ENCODE measurements around the gene HPGDS. TPM values are rescaled to one million over a fixed set of nuclear protein-coding genes. Genes with fewer than 3 reads are reported as not detected.
"Not testable (repeated sequence)": the region's sequence is repeated elsewhere in the genome, so short reads cannot be mapped to it uniquely, and the experiment has no call there.

Gene HPGDS
- total RNA-seq (1 to 10 TPM in 3 of 5 donors, under 1 TPM in 2; 0.47 to 1.3 (median 1.2) TPM), total RNA-seq (0 to 2.6 (median 0.25) reads per million in 29 experiments)
- total RNA-seq (2013): 0.39 TPM

DNA sequence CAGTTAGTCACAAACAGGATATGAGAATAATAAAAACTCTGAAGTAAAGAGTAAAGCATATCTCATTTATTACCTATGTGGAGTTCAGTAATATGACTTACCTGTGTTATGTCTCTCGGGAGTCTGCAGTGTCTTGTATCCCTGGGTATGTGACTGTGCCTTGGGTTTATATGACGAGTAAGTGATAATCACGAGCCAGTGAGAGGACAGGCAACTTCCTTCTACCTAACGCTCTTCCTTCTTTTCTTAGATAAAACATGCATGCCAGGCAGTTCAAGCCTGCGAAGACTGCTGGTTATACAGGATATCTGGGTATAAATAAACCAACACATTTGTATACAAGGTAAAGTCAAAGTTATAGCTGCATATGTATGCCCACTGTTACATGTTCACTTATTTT lies at the start of gene HPGDS:
Gene HPGDS, minus strand, starts transcription at position 143 of the 400 bp plus-strand sequence. CDS start 8,207 bp downstream, outside the sequence.
- ChIA-PET CTCF (no interaction called here), POLR2A (no interaction called here)
- no peak for ATAC-seq (replicated peaks in 1 of 4)
- H3K36me3 ChIP-seq (ENCODE audit: control insufficient read depth in 2 of 2, extremely low read depth in 1 of 2, insufficient read depth in 1 of 2, low read length in 1 of 2): no peaks in the 10 kb centered on the region
- Mint-ChIP-seq H3K27me3 (no peaks in the 10 kb centered on the region), H3K9me3 (no peaks in the 10 kb centered on the region), H3K36me3 (no peaks in the 10 kb centered on the region), H3K27ac (no peak within 1 kb of the TSS), H3K4me1 (peaks cover 18 to 31% (median 22%) of the 10 kb centered on the region in 3 donors), H3K4me3 (no peak within 1 kb of the TSS)
- no CpG with 5 or more reads among the region's 5 CpGs for WGBS (ENCODE audit: insufficient coverage)
- DNase-seq: no peak
- peaks cover 3 to 4% of the 10 kb centered on the region in 2 experiments for H3K4me1 ChIP-seq (ENCODE audit: control insufficient read depth in 1 of 2, extremely low read depth in 1 of 2, insufficient read depth in 2 of 2, low read length in 2 of 2)
- no peak within 1 kb of the TSS for H3K27ac ChIP-seq (ENCODE audit: low read length)
- no peak within 1 kb of the TSS for H3K4me3 ChIP-seq (ENCODE audit: control insufficient read depth in 1 of 2, extremely low read depth in 1 of 2, low read length in 1 of 2)
- H3K27me3 ChIP-seq (replicated peaks in 1 of 2; ENCODE audit: control insufficient read depth in 2 of 2, extremely low read depth in 1 of 2, insufficient read depth in 2 of 2, low read length in 1 of 2): no peaks in the 10 kb centered on the region
- H3K9me3 ChIP-seq: no peaks in the 10 kb centered on the region

DNA sequence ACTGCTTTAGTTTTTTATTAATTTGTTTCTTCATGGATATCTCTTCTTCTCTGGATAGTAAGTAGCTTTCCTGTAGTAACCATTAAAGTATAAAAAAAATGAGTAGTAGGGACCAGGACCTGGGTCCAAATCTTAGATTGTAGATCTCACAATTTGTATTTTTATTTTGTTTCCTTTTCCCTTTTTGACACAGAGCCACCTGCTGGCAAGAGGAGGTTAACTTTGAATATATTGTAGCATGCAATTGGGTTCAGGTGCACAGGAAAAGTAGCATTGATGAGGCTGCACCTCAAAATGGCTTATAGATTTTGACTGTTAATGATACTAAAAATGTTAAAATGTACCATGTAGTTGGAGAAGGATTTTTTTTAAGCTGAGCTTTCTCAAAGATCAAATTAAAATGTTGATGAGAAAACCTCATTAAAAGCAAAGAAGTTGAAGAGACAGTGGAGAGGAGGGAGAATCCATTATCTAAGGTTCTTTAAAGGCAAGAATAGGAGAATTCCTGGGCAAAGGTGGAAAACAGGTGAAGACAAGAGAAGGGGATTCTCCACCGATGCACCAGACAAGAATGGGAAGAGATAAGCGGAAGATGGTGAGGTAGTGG lies 48.3 kb upstream of the HPGDS start:
- DNase-seq: peak in 5 of 35 experiments; percentile 0 to 24 (median 10)
- no peaks in the 10 kb centered on the region for H3K36me3 ChIP-seq (ENCODE audit: control insufficient read depth in 2 of 2, extremely low read depth in 1 of 2, insufficient read depth in 1 of 2, low read length in 1 of 2)
- no peak overlapping the region for H3K27ac ChIP-seq (ENCODE audit: low read length)
- ChIA-PET POLR2A (no interaction called here), CTCF (interaction anchor here in 1 of 2 donors (0.5 to 1.3 kb wide), 2 partner anchors 18 to 27 kb away, joined by 3 to 5 read pairs; no protein-coding TSS in a partner anchor)
- Mint-ChIP-seq H3K27ac (no peak overlapping the region), H3K9me3 (no peaks in the 10 kb centered on the region), H3K4me3 (no peak overlapping the region), H3K27me3 (peaks cover 15 to 17% of the 10 kb centered on the region in 2 donors), H3K4me1 (no peaks in the 10 kb centered on the region), H3K36me3 (no peaks in the 10 kb centered on the region)
- H3K4me3 ChIP-seq (ENCODE audit: control insufficient read depth in 1 of 2, extremely low read depth in 1 of 2, low read length in 1 of 2): no peak overlapping the region
- H3K4me1 ChIP-seq (ENCODE audit: control insufficient read depth in 1 of 2, extremely low read depth in 1 of 2, insufficient read depth in 2 of 2, low read length in 2 of 2): no peaks in the 10 kb centered on the region
- no peaks in the 10 kb centered on the region for H3K27me3 ChIP-seq (replicated peaks in 1 of 2; ENCODE audit: control insufficient read depth in 2 of 2, extremely low read depth in 1 of 2, insufficient read depth in 2 of 2, low read length in 1 of 2)
- H3K9me3 ChIP-seq: no peaks in the 10 kb centered on the region
- 100% methylated on average over 2 of the region's 2 CpGs for WGBS (ENCODE audit: insufficient coverage)
- ATAC-seq (replicated peaks in 1 of 4): no peak

DNA sequence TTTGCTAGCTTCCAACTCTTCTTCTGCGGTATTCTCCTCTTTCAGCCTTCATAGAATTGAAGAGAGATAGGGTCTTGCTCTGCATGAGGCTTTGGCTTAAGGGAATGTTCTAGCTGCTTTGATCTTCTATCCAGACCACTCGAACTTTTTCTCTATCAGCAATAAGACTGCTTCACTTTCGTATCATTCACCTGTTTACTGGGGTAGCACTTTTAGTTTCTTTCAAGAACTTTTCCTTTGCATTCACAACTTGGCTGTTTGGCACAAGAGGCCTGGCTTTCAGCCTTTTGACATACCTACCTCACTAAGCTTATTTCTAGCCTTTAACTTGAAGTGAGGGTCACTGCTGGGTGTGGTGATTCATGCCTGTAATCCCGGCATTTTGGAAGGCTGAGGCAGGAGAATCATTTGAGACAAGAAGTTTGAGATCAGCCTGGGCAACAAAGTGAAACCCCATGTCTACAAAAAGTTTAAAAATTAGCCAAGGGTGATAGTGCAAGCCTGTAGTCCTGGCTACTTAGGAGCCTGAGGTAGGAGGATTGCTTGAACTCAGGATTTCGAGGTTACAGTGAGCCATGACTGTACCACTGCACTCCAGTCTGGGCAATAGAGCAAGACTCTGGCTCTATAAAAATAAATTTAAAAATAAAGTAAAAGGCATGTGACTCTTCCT lies 47.1 kb upstream of the HPGDS start:
- H3K4me3 ChIP-seq (ENCODE audit: control insufficient read depth in 1 of 2, extremely low read depth in 1 of 2, low read length in 1 of 2): no peak overlapping the region
- H3K9me3 ChIP-seq: no peaks in the 10 kb centered on the region
- Mint-ChIP-seq H3K27me3 (peaks cover 15 to 17% of the 10 kb centered on the region in 2 donors), H3K36me3 (no peaks in the 10 kb centered on the region), H3K9me3 (no peaks in the 10 kb centered on the region), H3K4me3 (no peak overlapping the region), H3K4me1 (no peaks in the 10 kb centered on the region), H3K27ac (no peak overlapping the region)
- 88% methylated on average over 1 of the region's 5 CpGs for WGBS (ENCODE audit: insufficient coverage)
- ATAC-seq (replicated peaks in 1 of 4) (no peak), DNase-seq (no peak)
- ChIA-PET POLR2A (no interaction called here), CTCF (interaction anchor here (1.0 to 1.3 kb wide), 3 partner anchors 11 to 87 kb away, joined by 3 to 4 read pairs (median 3); no protein-coding TSS in a partner anchor)
- no peaks in the 10 kb centered on the region for H3K27me3 ChIP-seq (replicated peaks in 1 of 2; ENCODE audit: control insufficient read depth in 2 of 2, extremely low read depth in 1 of 2, insufficient read depth in 2 of 2, low read length in 1 of 2)
- no peaks in the 10 kb centered on the region for H3K4me1 ChIP-seq (ENCODE audit: control insufficient read depth in 1 of 2, extremely low read depth in 1 of 2, insufficient read depth in 2 of 2, low read length in 2 of 2)
- no peak overlapping the region for H3K27ac ChIP-seq (ENCODE audit: low read length)
- no peaks in the 10 kb centered on the region for H3K36me3 ChIP-seq (ENCODE audit: control insufficient read depth in 2 of 2, extremely low read depth in 1 of 2, insufficient read depth in 1 of 2, low read length in 1 of 2)

DNA sequence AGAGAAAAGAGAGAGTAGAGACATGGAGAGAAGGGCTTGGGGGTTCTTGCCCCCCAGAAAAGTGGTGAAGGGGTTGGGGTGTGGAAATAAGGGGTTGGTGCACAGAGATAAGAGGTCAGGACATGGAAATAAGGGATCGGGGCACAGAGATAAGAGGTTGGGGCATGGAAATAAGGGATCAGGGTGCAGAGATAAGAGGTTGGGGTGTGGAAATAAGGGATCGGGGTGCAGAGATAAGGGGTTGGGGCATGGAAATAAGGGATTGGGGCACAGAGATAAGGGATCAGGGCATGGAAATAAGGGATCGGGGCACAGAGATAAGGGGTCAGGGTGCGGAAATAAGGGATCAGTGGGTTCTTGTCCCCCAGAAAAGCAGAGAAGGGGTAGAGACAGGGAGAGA lies 45.3 kb upstream of the HPGDS start:
- H3K27me3 ChIP-seq (replicated peaks in 1 of 2; ENCODE audit: control insufficient read depth in 2 of 2, extremely low read depth in 1 of 2, insufficient read depth in 2 of 2, low read length in 1 of 2); H3K4me1 ChIP-seq (ENCODE audit: control insufficient read depth in 1 of 2, extremely low read depth in 1 of 2, insufficient read depth in 2 of 2, low read length in 2 of 2); H3K4me3 ChIP-seq (ENCODE audit: control insufficient read depth in 1 of 2, extremely low read depth in 1 of 2, low read length in 1 of 2); CTCF ChIA-PET; H3K27ac ChIP-seq (ENCODE audit: low read length); H3K4me1 Mint-ChIP-seq; H3K36me3 ChIP-seq (ENCODE audit: control insufficient read depth in 2 of 2, extremely low read depth in 1 of 2, insufficient read depth in 1 of 2, low read length in 1 of 2); H3K9me3 ChIP-seq; ATAC-seq (replicated peaks in 1 of 4); POLR2A ChIA-PET; H3K4me3 Mint-ChIP-seq; H3K27ac Mint-ChIP-seq; H3K36me3 Mint-ChIP-seq; H3K9me3 Mint-ChIP-seq; DNase-seq: not testable (repeated sequence)
- WGBS (ENCODE audit: insufficient coverage): 89% methylated on average over 3 of the region's 4 CpGs
- peaks cover 15 to 17% of the 10 kb centered on the region in 2 donors for H3K27me3 Mint-ChIP-seq

DNA sequence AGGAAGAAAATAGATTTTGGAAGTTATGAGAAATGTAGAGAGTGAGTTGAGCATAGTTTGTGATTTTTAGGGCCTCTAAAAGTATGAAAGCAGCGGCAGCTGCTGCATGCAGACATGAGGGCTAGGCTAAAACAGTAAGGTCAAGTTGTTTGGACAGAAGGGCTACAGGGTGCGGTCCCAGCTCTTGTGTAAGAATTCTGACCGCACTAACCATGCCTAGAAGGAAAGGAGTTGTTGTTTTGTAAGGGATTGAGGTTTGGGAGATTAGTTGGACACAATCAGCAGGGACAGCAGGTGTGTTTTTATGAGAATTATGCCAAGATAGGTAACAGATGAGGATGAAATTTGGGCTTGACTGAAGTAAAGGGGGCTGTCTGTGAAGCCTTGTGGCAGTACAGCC lies 42.8 kb upstream of the HPGDS start:
- DNase-seq; H3K36me3 Mint-ChIP-seq; H3K9me3 ChIP-seq; H3K9me3 Mint-ChIP-seq; H3K36me3 ChIP-seq (ENCODE audit: control insufficient read depth in 2 of 2, extremely low read depth in 1 of 2, insufficient read depth in 1 of 2, low read length in 1 of 2); H3K27me3 ChIP-seq (replicated peaks in 1 of 2; ENCODE audit: control insufficient read depth in 2 of 2, extremely low read depth in 1 of 2, insufficient read depth in 2 of 2, low read length in 1 of 2); H3K4me3 Mint-ChIP-seq; ATAC-seq (replicated peaks in 1 of 4); POLR2A ChIA-PET; H3K4me3 ChIP-seq (ENCODE audit: control insufficient read depth in 1 of 2, extremely low read depth in 1 of 2, low read length in 1 of 2); H3K4me1 ChIP-seq (ENCODE audit: control insufficient read depth in 1 of 2, extremely low read depth in 1 of 2, insufficient read depth in 2 of 2, low read length in 2 of 2); H3K27ac Mint-ChIP-seq; CTCF ChIA-PET; H3K4me1 Mint-ChIP-seq; H3K27ac ChIP-seq (ENCODE audit: low read length): not testable (repeated sequence)
- H3K27me3 Mint-ChIP-seq: peaks cover 15% of the 10 kb centered on the region in 2 donors
- 82% methylated on average over 3 of the region's 3 CpGs for WGBS (ENCODE audit: insufficient coverage)

DNA sequence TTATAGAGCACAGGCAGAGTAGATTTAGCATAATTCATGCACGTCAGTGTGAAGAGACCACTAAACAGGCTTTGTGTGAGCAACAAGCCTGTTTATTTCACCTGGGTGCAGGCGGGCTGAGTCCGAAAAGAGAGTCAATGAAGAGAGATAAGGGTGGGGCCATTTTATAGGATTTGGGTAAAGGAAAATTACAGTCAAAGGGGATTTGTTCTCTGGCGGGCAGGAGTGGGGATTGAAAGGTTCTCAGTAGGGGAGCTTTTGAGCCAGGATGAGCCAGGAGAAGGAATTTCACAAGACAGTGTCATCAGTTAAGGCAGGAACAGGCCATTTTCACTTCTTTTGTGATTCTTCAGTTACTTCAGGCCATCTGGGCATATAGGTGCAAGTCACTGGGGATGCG lies 40.3 kb upstream of the HPGDS start:
- not testable (repeated sequence) for H3K4me3 Mint-ChIP-seq, H3K36me3 Mint-ChIP-seq, H3K27ac Mint-ChIP-seq

More for the DNA sequence above, 40.3 kb upstream of the HPGDS start:
- ATAC-seq (replicated peaks in 1 of 4); H3K4me1 ChIP-seq (ENCODE audit: control insufficient read depth in 1 of 2, extremely low read depth in 1 of 2, insufficient read depth in 2 of 2, low read length in 2 of 2); H3K27ac ChIP-seq (ENCODE audit: low read length); H3K36me3 ChIP-seq (ENCODE audit: control insufficient read depth in 2 of 2, extremely low read depth in 1 of 2, insufficient read depth in 1 of 2, low read length in 1 of 2); H3K27me3 ChIP-seq (replicated peaks in 1 of 2; ENCODE audit: control insufficient read depth in 2 of 2, extremely low read depth in 1 of 2, insufficient read depth in 2 of 2, low read length in 1 of 2); H3K4me3 ChIP-seq (ENCODE audit: control insufficient read depth in 1 of 2, extremely low read depth in 1 of 2, low read length in 1 of 2); H3K9me3 ChIP-seq; CTCF ChIA-PET; H3K4me1 Mint-ChIP-seq; H3K9me3 Mint-ChIP-seq; DNase-seq; POLR2A ChIA-PET: not testable (repeated sequence)
- WGBS (ENCODE audit: insufficient coverage): 50% methylated on average over 1 of the region's 5 CpGs
- H3K27me3 Mint-ChIP-seq: peaks cover 9 to 12% of the 10 kb centered on the region in 2 donors

All from T-cell (primary cell).